ENCODE data around the gene NRXN3.

- no peak for TF ChIP-seq CTCF (conservative IDR thresholded peaks at IDR 0.05; ENCODE audit: low read depth in 2 of 2)
- no peak for TF ChIP-seq EZH2 (IDR thresholded peaks at IDR 0.05; ENCODE audit: low read depth, unreplicated experiment)
- TF ChIP-seq POLR2AphosphoS5 (IDR thresholded peaks at IDR 0.05; ENCODE audit: low read depth): no peak
- no peak for TF ChIP-seq ZNF114 (CRISPR knock-in tag; IDR thresholded peaks at IDR 0.05)
- no peak for TF ChIP-seq JUNB (IDR thresholded peaks at IDR 0.05; ENCODE audit: unreplicated experiment)
- no peak for TF ChIP-seq REST (IDR thresholded peaks at IDR 0.05; ENCODE audit: unreplicated experiment)
Measured at GRCh38 chr14:78254911-78255461, 84.8 kb downstream of the NRXN3 start.

Data from GM23338 (cell line).